HepG2 (cell line): ENCODE data around the gene TMIGD3. TPM values are rescaled to one million over a fixed set of nuclear protein-coding genes. Genes with fewer than 3 reads are reported as not detected.

ENCODE experiments used
- ATAC-seq: fragments of 200-7000 bp; cut with Tn5 transposase; 3 replicates; pipeline ENCODE4 v1.9.1; 2020; ENCODE audit warnings: mild to moderate bottlenecking, moderate library complexity
- BruUV-seq: library from RNA; stranded (reverse); fragments of 400-500 nt; replicated peaks from 2 replicates; lab custom pipeline; 2021; lab: Mats Ljungman, UMichigan
- CTCF ChIA-PET: fragments of 300-600 bp; formaldehyde crosslinking; extraction: SDS; loops from one replicate; lab custom pipeline; 2021; ENCODE audit warnings: low total read pairs, inconsistent platforms, low intra/inter-chr PET ratio; lab: Yijun Ruan, JAX
- POLR2A ChIA-PET: fragments of 350-600 bp; sonication (Branson Sonifier 250); formaldehyde crosslinking; loops from one replicate; lab custom pipeline; 2020; ENCODE audit warnings: antibody characterized with exemption, inconsistent platforms; lab: Yijun Ruan, JAX
- DNase-seq: peaks from one replicate; pipeline ENCODE4 v3.0.0-alpha.2; 2015; ENCODE audit warnings: low spot score
- FAIRE-seq: peaks from 3 replicates; lab custom pipeline; 2011; peaks lifted over from hg19 to GRCh38; lab: Jason Lieb, UNC
- H2AFZ ChIP-seq: one replicate; pipeline ENCODE4 v1.6.1; 2011; ENCODE audit warnings: low read length, inconsistent platforms
- H3K27ac ChIP-seq: fragments of 300-600 bp; 3 replicates; pipeline ENCODE4 v1.8.0; 2011; ENCODE audit warnings: mixed run types, mild to moderate bottlenecking, mixed read lengths, low read length, inconsistent platforms; ENCODE audit not compliant: insufficient read depth; ENCODE audit errors: extremely low read length
- H3K27me3 ChIP-seq, 2 experiments: fragments of 200-600 bp in 1 of 2; 2 replicates in 1 of 2; 3 replicates in 1 of 2; pipeline versions ENCODE4 v1.6.0 to v1.8.0; 2011; ENCODE audit warnings: low read length in 2 of 2, mild to moderate bottlenecking in 2 of 2, moderate library complexity in 2 of 2, inconsistent platforms in 1 of 2; ENCODE audit not compliant: insufficient read depth in 2 of 2, control insufficient read depth in 1 of 2
- H3K36me3 ChIP-seq, 2 experiments: fragments of 200-600 bp in 1 of 2; replicated peaks in 1 of 2; 2 replicates in 1 of 2; 3 replicates in 1 of 2; pipeline versions ENCODE4 v1.5.1 to v1.8.0; 2011; ENCODE audit warnings: low read length in 2 of 2, inconsistent platforms in 1 of 2; ENCODE audit not compliant: insufficient read depth in 2 of 2, control insufficient read depth in 1 of 2
- H3K4me1 ChIP-seq: 2 replicates; pipeline ENCODE4 v1.5.1; 2012; ENCODE audit warnings: low read length, inconsistent platforms; ENCODE audit not compliant: insufficient read depth
- H3K4me2 ChIP-seq: 2 replicates; pipeline ENCODE4 v1.6.0; 2011; ENCODE audit warnings: low read depth, low read length, inconsistent platforms
- H3K4me3 ChIP-seq, 3 experiments: fragments of 200-600 bp in 1 of 3; sonication (generic), shearing (Covaris generic) in 1 of 3; replicated peaks in 1 of 3; 2 replicates each; pipeline ENCODE4 v1.5.1; 2011 to 2016; ENCODE audit warnings: low read length in 3 of 3, inconsistent platforms in 2 of 3, low read depth in 2 of 3, mild to moderate bottlenecking in 2 of 3, control low read depth in 1 of 3, mixed read lengths in 1 of 3; ENCODE audit not compliant: insufficient read depth in 1 of 3
- H3K79me2 ChIP-seq: one replicate; pipeline ENCODE4 v1.6.1; 2011; ENCODE audit warnings: low read length, inconsistent platforms; ENCODE audit not compliant: insufficient read depth
- H3K9ac ChIP-seq: 2 replicates; pipeline ENCODE4 v1.6.0; 2011; ENCODE audit warnings: mild to moderate bottlenecking, low read depth, low read length, inconsistent platforms; ENCODE audit not compliant: insufficient read depth
- H3K9me3 ChIP-seq: 2 replicates; pipeline ENCODE4 v1.5.1; 2012; ENCODE audit warnings: mild to moderate bottlenecking, low read length
- H4K20me1 ChIP-seq: 2 replicates; pipeline ENCODE4 v1.6.0; 2011; ENCODE audit warnings: inconsistent platforms, mild to moderate bottlenecking, low read length, moderate library complexity; ENCODE audit not compliant: insufficient read depth
- HNF1B ChIP-seq: sonication (generic); formaldehyde crosslinking; IDR thresholded peaks from 2 replicates; pipeline ENCODE4 v1.5.1; 2020; ENCODE audit warnings: mild to moderate bottlenecking, moderate library complexity, missing genetic modification reagents
- KDM1A ChIP-seq: IDR thresholded peaks from 2 replicates; pipeline ENCODE4 v1.6.1; 2016; ENCODE audit warnings: missing compliant biosample characterization
- MED8 ChIP-seq: sonication (generic); formaldehyde crosslinking; IDR thresholded peaks from 2 replicates; pipeline ENCODE4 v1.8.1; 2023; ENCODE audit warnings: mild to moderate bottlenecking, missing genetic modification reagents; ENCODE audit not compliant: insufficient replicate concordance
- MXD4 ChIP-seq: IDR thresholded peaks from 2 replicates; pipeline ENCODE4 v1.6.1; 2016; ENCODE audit warnings: mild to moderate bottlenecking, missing biosample characterization, missing genetic modification reagents
- NFE2L1 ChIP-seq: sonication (generic); formaldehyde crosslinking; IDR thresholded peaks from 2 replicates; pipeline ENCODE4 v1.4.0; 2020; ENCODE audit warnings: missing genetic modification reagents, mild to moderate bottlenecking, borderline replicate concordance
- NRL ChIP-seq: sonication (generic); formaldehyde crosslinking; IDR thresholded peaks from 2 replicates; pipeline ENCODE4 v1.5.0; 2020; ENCODE audit warnings: missing genetic modification reagents, mild to moderate bottlenecking, moderate library complexity, borderline replicate concordance
- RAD21 ChIP-seq: fragments of 450-650 bp; formaldehyde crosslinking; IDR thresholded peaks from 2 replicates; pipeline ENCODE4 v1.5.0; 2020; ENCODE audit warnings: mild to moderate bottlenecking
- TRAFD1 ChIP-seq: sonication (generic); formaldehyde crosslinking; IDR thresholded peaks from 2 replicates; pipeline ENCODE4 v1.5.1; 2020; ENCODE audit warnings: missing genetic modification reagents, mild to moderate bottlenecking, borderline replicate concordance
- ZBED4 ChIP-seq: sonication (generic); formaldehyde crosslinking; IDR thresholded peaks from 2 replicates; pipeline ENCODE4 v1.4.0; 2020; ENCODE audit warnings: missing genetic modification reagents, borderline replicate concordance
- ZNF414 ChIP-seq: sonication (generic); formaldehyde crosslinking; IDR thresholded peaks from 2 replicates; pipeline ENCODE4 v1.5.0; 2020; ENCODE audit warnings: missing genetic modification reagents
- WGBS: methylation state at CpG from one replicate; pipeline ENCODE4 v1.1.6; 2017; ENCODE audit warnings: low lambda C conversion rate; 5-methylcytosine and 5-hydroxymethylcytosine counted together
- in situ Hi-C: cut with HindIII; loops from 2 replicates; pipeline ENCODE4 v1.10.0; 2017; ENCODE audit warnings: low pct_unique_long_range_greater_than_20kb; ENCODE audit not compliant: extremely low pct_ligation_motif_present
- intact Hi-C: fragments of 100-400 bp; cut with micrococcal nuclease; formaldehyde crosslinking; loops from one replicate; pipeline ENCODE4 v1.10.0; 2022; ENCODE audit not compliant: unreplicated experiment
- polyA plus RNA-seq, 8 experiments: library from polyadenylated mRNA; depleted of rRNA in 3 of 8; stranded (reverse) in 7 of 8; unstranded in 1 of 8; fragments of >200 nt; fragmentation: Illumina TruSeq in 4 of 8; extraction: Trizol in 4 of 8; gene quantifications; 2 replicates each; pipeline versions ENCODE4 v1.2.1 to v1.2.3, GENCODE V29; 2011 to 2016; ENCODE audit warnings: low read depth in 4 of 8, missing spikeins in 1 of 8, mixed read lengths in 1 of 8; ENCODE audit not compliant: insufficient read depth in 1 of 8
- total RNA-seq, 5 experiments: library from RNA; depleted of rRNA; stranded (reverse); fragments of >200 nt; fragmentation: Illumina TruSeq; extraction: Trizol; gene quantifications; 2 replicates each; pipeline ENCODE4 v1.2.3, GENCODE V29; 2016; ENCODE audit warnings: low read depth in 1 of 5
- TF ChIP-seq, protein P1 (sequence below): sonication (generic); formaldehyde crosslinking; IDR thresholded peaks from 2 replicates; pipeline ENCODE4 v1.4.0; 2020; ENCODE audit warnings: mild to moderate bottlenecking, missing genetic modification reagents
- TF ChIP-seq, protein P2 (sequence below): sonication (generic); formaldehyde crosslinking; IDR thresholded peaks from 2 replicates; pipeline ENCODE4 v1.5.0; 2020; ENCODE audit warnings: missing genetic modification reagents, mild to moderate bottlenecking, borderline replicate concordance

The TMIGD3 gene
- total and polyA plus RNA-seq, 2 of the 13 experiments (the other 11 are each of a cell fraction or from before 2014, with no cell fraction given), result not detected

GRCh38 chr1:111516005-111516535, 12.6 kb upstream of the TMIGD3 start (continued):
- no peak for TF ChIP-seq HNF1B (CRISPR knock-in tag)
- no peak for TF ChIP-seq NFE2L1 (CRISPR knock-in tag)
- TF ChIP-seq MED8 (CRISPR knock-in tag), result no peak
- TF ChIP-seq RAD21 (CRISPR knock-in tag), result no peak
- TF ChIP-seq KDM1A, result no peak

GRCh38 chr1:111515291-111516004, 12.0 kb upstream of the TMIGD3 start:
- no peak overlapping the region for H2AFZ ChIP-seq
- H3K4me2 ChIP-seq, result no peak overlapping the region
- no peaks in the 10 kb centered on the region for H3K79me2 ChIP-seq
- CTCF ChIA-PET, result no interaction called here
- BruUV-seq, result no TSS peak
- no peaks in the 10 kb centered on the region for H3K36me3 ChIP-seq
- POLR2A ChIA-PET, result no interaction called here
- WGBS, result 96% methylated on average over 20 of the region's 40 CpGs
- in situ Hi-C loops (no loop called here), intact Hi-C loops (no loop called here)
- H3K9ac ChIP-seq, result no peak overlapping the region
- no peaks in the 10 kb centered on the region for H3K27me3 ChIP-seq
- H4K20me1 ChIP-seq, result no peaks in the 10 kb centered on the region
- H3K4me1 ChIP-seq, result peaks cover 78% of the 10 kb centered on the region
- no peak overlapping the region for H3K27ac ChIP-seq
- ATAC-seq, result no peak
- no peak for DNase-seq
- no peaks in the 10 kb centered on the region for H3K9me3 ChIP-seq
- H3K4me3 ChIP-seq, result no peak overlapping the region
- no peak for FAIRE-seq
- TF ChIP-seq ZBED4 (no peak), ZNF414 (CRISPR knock-in tag) (no peak), NRL (no peak), TRAFD1 (CRISPR knock-in tag) (no peak), MXD4 (CRISPR knock-in tag) (no peak)
- TF ChIP-seq, protein P1, sequence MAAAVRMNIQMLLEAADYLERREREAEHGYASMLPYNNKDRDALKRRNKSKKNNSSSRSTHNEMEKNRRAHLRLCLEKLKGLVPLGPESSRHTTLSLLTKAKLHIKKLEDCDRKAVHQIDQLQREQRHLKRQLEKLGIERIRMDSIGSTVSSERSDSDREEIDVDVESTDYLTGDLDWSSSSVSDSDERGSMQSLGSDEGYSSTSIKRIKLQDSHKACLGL (CRISPR knock-in tag), result no peak
- TF ChIP-seq, protein P2, sequence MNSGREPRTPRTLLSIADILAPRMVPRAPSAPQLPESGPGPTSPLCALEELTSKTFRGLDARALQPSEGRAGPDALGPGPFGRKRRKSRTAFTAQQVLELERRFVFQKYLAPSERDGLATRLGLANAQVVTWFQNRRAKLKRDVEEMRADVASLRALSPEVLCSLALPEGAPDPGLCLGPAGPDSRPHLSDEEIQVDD, result no peak
